Osteoblast (primary cell): ENCODE measurements around the gene FAU. TPM values are rescaled to one million over a fixed set of nuclear protein-coding genes. Genes with fewer than 3 reads are reported as not detected.

Experiments used
- DNase-seq: peaks from one replicate; pipeline ENCODE4 v3.0.0; 2011; ENCODE audit warnings: low spot score, mixed read lengths; ENCODE audit not compliant: insufficient read length; ENCODE audit errors: missing footprints
- H2AFZ ChIP-seq: 2 replicates; pipeline ENCODE4 v1.6.0; 2011; ENCODE audit warnings: mild to moderate bottlenecking, low read length
- H3K27ac ChIP-seq: 2 replicates; pipeline ENCODE4 v1.5.1; 2011; ENCODE audit warnings: mild to moderate bottlenecking, low read depth, low read length, moderate library complexity
- H3K27me3 ChIP-seq: 2 replicates; pipeline ENCODE4 v1.6.0; 2012; ENCODE audit warnings: mild to moderate bottlenecking, control low read depth, inconsistent platforms, low read length, moderate library complexity; ENCODE audit not compliant: insufficient read depth
- H3K36me3 ChIP-seq: 2 replicates; pipeline ENCODE4 v1.5.1; 2011; ENCODE audit warnings: mild to moderate bottlenecking, low read length, control low read depth, moderate library complexity; ENCODE audit not compliant: insufficient read depth
- H3K4me1 ChIP-seq: 2 replicates; pipeline ENCODE4 v1.5.1; 2011; ENCODE audit warnings: mild to moderate bottlenecking, low read length, control low read depth, moderate library complexity; ENCODE audit not compliant: insufficient read depth
- H3K4me2 ChIP-seq: 2 replicates; pipeline ENCODE4 v1.6.0; 2011; ENCODE audit warnings: mild to moderate bottlenecking, low read length; ENCODE audit not compliant: insufficient read depth
- H3K4me3 ChIP-seq: fragments of 200-600 bp; sonication (generic); 3 replicates; pipeline ENCODE4 v1.5.1; 2012; ENCODE audit warnings: mild to moderate bottlenecking, low read length, inconsistent platforms; ENCODE audit not compliant: insufficient read depth
- H3K79me2 ChIP-seq: 2 replicates; pipeline ENCODE4 v1.6.0; 2012; ENCODE audit warnings: mild to moderate bottlenecking, low read length, control low read depth, inconsistent platforms; ENCODE audit not compliant: insufficient read depth
- H3K9me3 ChIP-seq: 2 replicates; pipeline ENCODE4 v1.5.1; 2011; ENCODE audit warnings: low read depth, low read length, control low read depth
- H4K20me1 ChIP-seq: 2 replicates; pipeline ENCODE4 v1.6.0; 2012; ENCODE audit warnings: mild to moderate bottlenecking, low read length, control low read depth; ENCODE audit not compliant: insufficient read depth
- small RNA-seq: library from RNA; depleted of rRNA; stranded (forward); fragments of <200 nt; gene quantifications from one replicate; pipeline ENCODE3, GENCODE V24; 2012
- total RNA-seq: library from RNA; depleted of rRNA; stranded (reverse); fragments of >200 nt; gene quantifications from 2 replicates; pipeline ENCODE4 v1.2.3, GENCODE V29; 2012
- TF ChIP-seq, protein P1 (sequence below): IDR thresholded peaks from 2 replicates; pipeline ENCODE4 v1.5.1; 2011; ENCODE audit warnings: mild to moderate bottlenecking, low read depth, low read length, moderate library complexity; ENCODE audit errors: extremely low read depth

Gene FAU
- total RNA-seq, 1 donor, result 118 TPM

DNA sequence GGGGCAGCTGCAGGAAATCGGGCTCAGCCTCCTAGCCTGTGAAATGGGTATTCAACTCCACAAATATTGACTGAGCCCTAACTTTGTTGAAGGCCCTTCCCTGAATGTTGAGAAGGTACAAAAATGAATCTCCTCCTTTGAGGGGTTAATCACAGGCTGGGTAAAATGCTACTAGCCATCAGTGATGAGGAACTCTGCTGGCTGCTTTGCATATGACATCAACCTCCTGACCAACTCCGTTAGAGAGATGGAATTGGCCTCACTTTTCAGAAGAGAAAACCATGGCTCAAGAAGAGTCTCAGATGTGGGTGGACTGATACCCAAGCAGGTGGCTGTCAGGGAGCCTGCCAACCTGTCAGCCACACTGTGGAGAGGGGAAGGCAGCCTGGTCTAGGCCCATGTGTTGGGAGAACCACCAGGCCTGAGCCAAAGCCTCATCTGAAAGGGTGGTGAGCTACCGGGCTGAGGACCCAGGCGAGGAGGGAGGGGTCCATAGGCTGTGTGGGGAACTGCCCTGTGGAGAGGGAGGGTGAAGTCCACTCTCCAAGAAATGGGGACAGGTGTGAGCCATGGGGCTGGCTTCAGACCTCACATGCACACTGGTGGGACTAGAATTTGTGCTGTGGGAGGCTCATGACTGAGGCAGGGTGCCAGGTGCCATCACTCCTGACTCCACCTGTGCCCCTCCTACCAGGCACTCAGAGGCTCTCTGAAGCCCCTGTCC is 49.9 kb downstream of the FAU start:
- no peaks in the 10 kb centered on the region for H3K4me1 ChIP-seq
- no peak overlapping the region for H3K4me2 ChIP-seq
- H2AFZ ChIP-seq, result peak overlapping the region; percentile 29
- no peaks in the 10 kb centered on the region for H3K9me3 ChIP-seq
- no peak overlapping the region for H3K27ac ChIP-seq
- H3K4me3 ChIP-seq, result no peak overlapping the region
- H3K36me3 ChIP-seq, result no peaks in the 10 kb centered on the region
- peak; percentile 69 for DNase-seq
- H3K27me3 ChIP-seq, result no peaks in the 10 kb centered on the region
- H4K20me1 ChIP-seq, result no peaks in the 10 kb centered on the region
- TF ChIP-seq, protein P1, sequence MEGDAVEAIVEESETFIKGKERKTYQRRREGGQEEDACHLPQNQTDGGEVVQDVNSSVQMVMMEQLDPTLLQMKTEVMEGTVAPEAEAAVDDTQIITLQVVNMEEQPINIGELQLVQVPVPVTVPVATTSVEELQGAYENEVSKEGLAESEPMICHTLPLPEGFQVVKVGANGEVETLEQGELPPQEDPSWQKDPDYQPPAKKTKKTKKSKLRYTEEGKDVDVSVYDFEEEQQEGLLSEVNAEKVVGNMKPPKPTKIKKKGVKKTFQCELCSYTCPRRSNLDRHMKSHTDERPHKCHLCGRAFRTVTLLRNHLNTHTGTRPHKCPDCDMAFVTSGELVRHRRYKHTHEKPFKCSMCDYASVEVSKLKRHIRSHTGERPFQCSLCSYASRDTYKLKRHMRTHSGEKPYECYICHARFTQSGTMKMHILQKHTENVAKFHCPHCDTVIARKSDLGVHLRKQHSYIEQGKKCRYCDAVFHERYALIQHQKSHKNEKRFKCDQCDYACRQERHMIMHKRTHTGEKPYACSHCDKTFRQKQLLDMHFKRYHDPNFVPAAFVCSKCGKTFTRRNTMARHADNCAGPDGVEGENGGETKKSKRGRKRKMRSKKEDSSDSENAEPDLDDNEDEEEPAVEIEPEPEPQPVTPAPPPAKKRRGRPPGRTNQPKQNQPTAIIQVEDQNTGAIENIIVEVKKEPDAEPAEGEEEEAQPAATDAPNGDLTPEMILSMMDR, result no peak
- no peaks in the 10 kb centered on the region for H3K79me2 ChIP-seq

Small RNA genes lying within 50 kb of the gene (small RNA-seq; reads per million reads assigned to genes)
- gene HIGD1AP10 (not detected), gene PDCL2P2 (not detected), gene RNU2-23P (43.7 reads per million, percentile 96 among the genes with 10 or more reads in this experiment)

Other genes with a start within 250 kb of the FAU start
- 51.3 and 51.4 TPM in 2 replicates for gene EHD1, start 243.5 kb downstream of the FAU start, total RNA-seq
- gene ATG2A, start 204.9 kb downstream of the FAU start, total RNA-seq, result 20.0 and 25.7 TPM in 2 replicates
- 6.2 and 6.8 TPM in 2 replicates for gene PPP2R5B, start 197.4 kb downstream of the FAU start, total RNA-seq
- not detected in 2 replicates for gene GPHA2, start 186.2 kb downstream of the FAU start, total RNA-seq
- gene MAJIN, start 150.0 kb downstream of the FAU start, total RNA-seq, result not detected in 2 replicates
- gene BATF2, start 125.2 kb downstream of the FAU start, total RNA-seq, result 0.29 and 1.4 TPM in 2 replicates
- gene ARL2, start 108.0 kb downstream of the FAU start, total RNA-seq, result 66.3 and 78.5 TPM in 2 replicates
- 12.3 and 13.0 TPM in 2 replicates for gene SNX15, start 94.7 kb downstream of the FAU start, total RNA-seq
- 7.6 and 9.7 TPM in 2 replicates for gene SAC3D1, start 80.9 kb downstream of the FAU start, total RNA-seq
- gene NAALADL1, start 63.6 kb downstream of the FAU start, total RNA-seq, result 15.6 and 17.7 TPM in 2 replicates
- 2.1 and 3.3 TPM in 2 replicates for gene CDCA5, start 38.1 kb downstream of the FAU start, total RNA-seq
- 38.6 and 39.4 TPM in 2 replicates for gene ZFPL1, start 37.9 kb downstream of the FAU start, total RNA-seq
- 122 and 153 TPM in 2 replicates for gene VPS51, start 25.9 kb downstream of the FAU start, total RNA-seq
- gene TM7SF2, start 10.3 kb downstream of the FAU start, total RNA-seq, result 8.8 and 10.1 TPM in 2 replicates
- 12.3 and 12.4 TPM in 2 replicates for gene ZNHIT2, start 4.4 kb downstream of the FAU start, total RNA-seq
- gene MRPL49, start 187 bp upstream of the FAU start, total RNA-seq, result 37.4 and 41.6 TPM in 2 replicates
- 10.3 and 11.9 TPM in 2 replicates for gene SYVN1, start 12.4 kb upstream of the FAU start, total RNA-seq
- not detected in 2 replicates for gene SPDYC, start 48.1 kb upstream of the FAU start, total RNA-seq
- 102 and 116 TPM in 2 replicates for gene CAPN1, start 59.8 kb upstream of the FAU start, total RNA-seq
- gene POLA2, start 139.8 kb upstream of the FAU start, total RNA-seq, result 4.3 and 6.2 TPM in 2 replicates
- 15.0 and 15.6 TPM in 2 replicates for gene CDC42EP2, start 192.7 kb upstream of the FAU start, total RNA-seq
- gene DPF2, start 211.7 kb upstream of the FAU start, total RNA-seq, result 44.2 and 48.1 TPM in 2 replicates
- gene TIGD3, start 232.6 kb upstream of the FAU start, total RNA-seq, result not detected in 2 replicates